Tongue (tissue), 2 donors: ENCODE data around the gene MAGEB2. TPM values are rescaled to one million over a fixed set of nuclear protein-coding genes. Genes with fewer than 3 reads are reported as not detected.
"Not testable (repeated sequence)": the region's sequence is repeated elsewhere in the genome, so short reads cannot be mapped to it uniquely, and the experiment has no call there.

Experiments
- DNase-seq: peaks from one replicate; pipeline ENCODE4 v3.0.0-alpha.2; 2015
- total RNA-seq: library from RNA; depleted of rRNA; stranded (reverse); fragments of >200 nt; gene quantifications from one replicate; pipeline ENCODE4 v1.2.3, GENCODE V29; 2014

Gene MAGEB2
- total RNA-seq, result not detected

GRCh38 chrX:30215357-30215843 lies at the start of gene MAGEB2:
MAGEB2 (plus strand) TSS chrX:30215563; CDS start chrX:30218581, 3,018 bp downstream.
- no peak for DNase-seq

GRCh38 chrX:30170900-30171299 lies 44.5 kb upstream of the MAGEB2 start:
- no peak for DNase-seq

- no peak for DNase-seq
Measured at GRCh38 chrX:30181353-30181752, 34.0 kb upstream of the MAGEB2 start.

GRCh38 chrX:30183554-30183953 lies 31.8 kb upstream of the MAGEB2 start:
- DNase-seq, result no peak

GRCh38 chrX:30190426-30190825 lies 24.9 kb upstream of the MAGEB2 start:
- no peak for DNase-seq

- not testable (repeated sequence) for DNase-seq
Measured at GRCh38 chrX:30193910-30194309, 21.5 kb upstream of the MAGEB2 start.

GRCh38 chrX:30196322-30196721 lies 19.0 kb upstream of the MAGEB2 start:
- no peak for DNase-seq

- no peak for DNase-seq
Measured at GRCh38 chrX:30212172-30212571, 3.2 kb upstream of the MAGEB2 start.

- DNase-seq, result no peak
Measured at GRCh38 chrX:30217465-30217864, 2.1 kb downstream of the MAGEB2 start.

GRCh38 chrX:30219372-30219771 lies 4.0 kb downstream of the MAGEB2 start:
- no peak for DNase-seq

GRCh38 chrX:30220661-30221060 lies 5.3 kb downstream of the MAGEB2 start:
- no peak for DNase-seq

- no peak for DNase-seq
Measured at GRCh38 chrX:30224536-30224935, 9.2 kb downstream of the MAGEB2 start.

- no peak for DNase-seq
Measured at GRCh38 chrX:30228526-30228925, 13.2 kb downstream of the MAGEB2 start.

- no peak for DNase-seq
Measured at GRCh38 chrX:30230395-30230794, 15.0 kb downstream of the MAGEB2 start, which contains the start of gene MAGEB3. MAGEB3 (plus strand) TSS chrX:30230657; CDS start chrX:30235925, 5,268 bp downstream.

GRCh38 chrX:30241724-30242415 lies 26.5 kb downstream of the MAGEB2 start, which contains the start of gene MAGEB4:
MAGEB4 (plus strand) TSS chrX:30242000; CDS start chrX:30242136, 136 bp downstream.
- DNase-seq, result no peak

GRCh38 chrX:30246769-30247489 lies 31.6 kb downstream of the MAGEB2 start, which contains the start of gene MAGEB1:
MAGEB1 (plus strand) TSS chrX:30247146; CDS start chrX:30250494, 3,348 bp downstream.
- DNase-seq, result no peak

GRCh38 chrX:30248854-30249253 lies 33.5 kb downstream of the MAGEB2 start:
- no peak for DNase-seq

- no peak for DNase-seq
Measured at GRCh38 chrX:30253257-30253656, 37.9 kb downstream of the MAGEB2 start.

- DNase-seq, result no peak
Measured at GRCh38 chrX:30259927-30260326, 44.6 kb downstream of the MAGEB2 start.

- no peak for DNase-seq
Measured at GRCh38 chrX:30261012-30261411, 45.6 kb downstream of the MAGEB2 start.

GRCh38 chrX:30262763-30263162 lies 47.4 kb downstream of the MAGEB2 start:
- no peak for DNase-seq
